Upper lobe of right lung (tissue), 1 donor: ENCODE results near the gene SULT1A1. TPM values are rescaled to one million over a fixed set of nuclear protein-coding genes. Genes with fewer than 3 reads are reported as not detected.
"Not testable (repeated sequence)": the region's sequence is repeated elsewhere in the genome, so short reads cannot be mapped to it uniquely, and the experiment has no call there.

Source experiments
- ATAC-seq: fragments of 200-7000 bp; cut with Tn5 transposase; one replicate; pipeline ENCODE4 v1.9.1; 2020; ENCODE audit warnings: mild to moderate bottlenecking, moderate library complexity
- DNase-seq: peaks from one replicate; pipeline ENCODE4 v3.0.0-alpha.2; 2020
- H3K27ac ChIP-seq: fragments of 200-600 bp; one replicate; pipeline ENCODE4 v1.8.0; 2022
- H3K27me3 ChIP-seq: fragments of 200-600 bp; one replicate; pipeline ENCODE4 v1.8.0; 2022; ENCODE audit warnings: mild to moderate bottlenecking
- H3K36me3 ChIP-seq: fragments of 200-600 bp; one replicate; pipeline ENCODE4 v1.8.0; 2022
- H3K4me1 ChIP-seq: fragments of 200-600 bp; one replicate; pipeline ENCODE4 v1.8.0; 2022
- H3K4me3 ChIP-seq: fragments of 200-600 bp; one replicate; pipeline ENCODE4 v1.8.0; 2022; ENCODE audit warnings: mild to moderate bottlenecking
- H3K9me3 ChIP-seq: fragments of 200-600 bp; one replicate; pipeline ENCODE4 v1.8.0; 2022
- intact Hi-C: fragments of 100-400 bp; cut with DNase I; formaldehyde crosslinking; loops from one replicate; pipeline ENCODE4 v1.11.0; 2022
- total RNA-seq: library from RNA; stranded (reverse); fragmentation: NEBNext Ultra II Directional; extraction: Animal tissue kit (Norgen Biotek cat#: 25700); gene quantifications from one replicate; pipeline ENCODE4 v1.2.1, GENCODE V29; 2021
- TF ChIP-seq, protein P1 (sequence below): fragments of 200-600 bp; IDR thresholded peaks from one replicate; pipeline ENCODE4 v1.8.0; 2022; ENCODE audit warnings: antibody characterized with exemption
- donor health status: DM: no; HTN: yes; CAD: no; lungs with severe emphysema.

The SULT1A1 gene
- total RNA-seq, 1 donor from 2014 or later, result 55.4 TPM

DNA sequence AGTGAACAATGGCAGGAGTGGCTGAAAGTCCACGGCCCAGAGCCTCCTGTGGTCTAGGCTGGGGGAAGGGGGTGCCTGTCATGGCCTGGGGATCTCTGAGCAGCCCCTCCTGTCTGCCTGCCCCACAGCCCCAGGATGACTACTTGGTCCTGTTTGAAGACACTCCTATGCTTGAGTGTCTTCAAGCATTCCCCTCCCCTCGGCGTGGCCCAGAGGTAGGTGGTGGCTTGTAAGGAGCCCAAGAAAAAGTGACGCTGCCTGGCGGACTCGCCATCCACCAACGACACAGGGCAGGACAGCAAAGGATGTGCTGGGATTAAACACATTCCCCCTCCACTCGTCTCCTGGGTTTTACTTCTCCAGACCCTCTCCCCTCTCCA lies 5.7 kb downstream of the SULT1A1 start:
- no peaks in the 10 kb centered on the region for H3K9me3 ChIP-seq
- H3K36me3 ChIP-seq, result peaks cover 5% of the 10 kb centered on the region
- no peak for ATAC-seq
- peaks cover 3% of the 10 kb centered on the region for H3K4me1 ChIP-seq
- no peak for DNase-seq
- intact Hi-C loops, result no loop called here
- H3K4me3 ChIP-seq, result no peak overlapping the region
- H3K27me3 ChIP-seq, result no peaks in the 10 kb centered on the region
- no peak overlapping the region for H3K27ac ChIP-seq
- TF ChIP-seq, protein P1, sequence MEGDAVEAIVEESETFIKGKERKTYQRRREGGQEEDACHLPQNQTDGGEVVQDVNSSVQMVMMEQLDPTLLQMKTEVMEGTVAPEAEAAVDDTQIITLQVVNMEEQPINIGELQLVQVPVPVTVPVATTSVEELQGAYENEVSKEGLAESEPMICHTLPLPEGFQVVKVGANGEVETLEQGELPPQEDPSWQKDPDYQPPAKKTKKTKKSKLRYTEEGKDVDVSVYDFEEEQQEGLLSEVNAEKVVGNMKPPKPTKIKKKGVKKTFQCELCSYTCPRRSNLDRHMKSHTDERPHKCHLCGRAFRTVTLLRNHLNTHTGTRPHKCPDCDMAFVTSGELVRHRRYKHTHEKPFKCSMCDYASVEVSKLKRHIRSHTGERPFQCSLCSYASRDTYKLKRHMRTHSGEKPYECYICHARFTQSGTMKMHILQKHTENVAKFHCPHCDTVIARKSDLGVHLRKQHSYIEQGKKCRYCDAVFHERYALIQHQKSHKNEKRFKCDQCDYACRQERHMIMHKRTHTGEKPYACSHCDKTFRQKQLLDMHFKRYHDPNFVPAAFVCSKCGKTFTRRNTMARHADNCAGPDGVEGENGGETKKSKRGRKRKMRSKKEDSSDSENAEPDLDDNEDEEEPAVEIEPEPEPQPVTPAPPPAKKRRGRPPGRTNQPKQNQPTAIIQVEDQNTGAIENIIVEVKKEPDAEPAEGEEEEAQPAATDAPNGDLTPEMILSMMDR, result no peak

DNA sequence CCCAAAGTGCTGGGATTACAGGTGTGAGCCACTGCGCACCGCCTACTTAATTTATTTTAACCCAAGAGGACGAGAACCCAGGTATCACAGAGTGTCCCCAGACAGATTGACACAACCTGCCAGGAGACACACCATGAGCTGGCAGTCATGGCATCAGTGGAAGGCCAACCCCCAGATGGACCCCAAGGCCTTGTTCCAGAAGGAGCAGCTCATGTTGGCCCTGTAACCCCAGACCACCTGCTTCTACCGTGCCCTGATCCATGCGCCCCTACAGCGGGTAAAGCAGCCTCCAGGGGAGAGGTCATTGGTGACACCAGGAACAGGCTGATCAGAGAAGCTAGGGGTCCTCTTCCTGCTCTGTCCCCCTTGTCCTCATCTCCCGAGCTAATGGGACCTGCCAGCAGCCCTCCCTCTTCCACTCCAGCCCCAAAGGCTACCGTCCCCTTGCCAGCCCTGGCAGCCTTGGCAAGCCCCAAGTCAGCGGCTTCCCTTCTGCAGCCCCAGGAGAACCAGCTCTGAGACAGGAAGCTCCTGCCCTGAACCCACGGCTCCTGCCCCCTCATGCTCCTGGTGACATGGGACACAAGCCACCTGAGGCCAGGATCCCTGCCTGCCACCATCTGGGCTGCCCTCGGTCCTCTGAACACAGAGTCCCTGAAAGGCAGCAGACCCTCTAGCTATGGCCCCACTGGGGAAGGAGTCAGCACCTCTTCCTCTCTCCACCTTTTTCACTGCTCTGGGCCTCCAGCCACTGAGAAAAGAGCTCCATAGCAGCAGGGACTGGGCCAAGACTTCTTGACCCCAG lies 6.3 kb downstream of the SULT1A1 start:
- H3K9me3 ChIP-seq, result no peaks in the 10 kb centered on the region
- no peak overlapping the region for H3K27ac ChIP-seq
- peaks cover 5% of the 10 kb centered on the region for H3K36me3 ChIP-seq
- peaks cover 3% of the 10 kb centered on the region for H3K4me1 ChIP-seq
- intact Hi-C loops, result no loop called here
- DNase-seq (no peak), ATAC-seq (no peak)
- no peak overlapping the region for H3K4me3 ChIP-seq
- H3K27me3 ChIP-seq, result no peaks in the 10 kb centered on the region
- TF ChIP-seq, protein P1, result no peak

- no peak overlapping the region for H3K4me3 ChIP-seq
- no peak overlapping the region for H3K27ac ChIP-seq
- TF ChIP-seq, protein P1, result no peak
- ATAC-seq, result no peak
- H3K4me1 ChIP-seq, result peaks cover 4% of the 10 kb centered on the region
- DNase-seq, result no peak
- H3K27me3 ChIP-seq, result no peaks in the 10 kb centered on the region
- H3K36me3 ChIP-seq, result peaks cover 5% of the 10 kb centered on the region
- H3K9me3 ChIP-seq, result no peaks in the 10 kb centered on the region
- intact Hi-C loops, result no loop called here
Measured at GRCh38 chr16:28602529-28602928, 7.3 kb downstream of the SULT1A1 start.

DNA sequence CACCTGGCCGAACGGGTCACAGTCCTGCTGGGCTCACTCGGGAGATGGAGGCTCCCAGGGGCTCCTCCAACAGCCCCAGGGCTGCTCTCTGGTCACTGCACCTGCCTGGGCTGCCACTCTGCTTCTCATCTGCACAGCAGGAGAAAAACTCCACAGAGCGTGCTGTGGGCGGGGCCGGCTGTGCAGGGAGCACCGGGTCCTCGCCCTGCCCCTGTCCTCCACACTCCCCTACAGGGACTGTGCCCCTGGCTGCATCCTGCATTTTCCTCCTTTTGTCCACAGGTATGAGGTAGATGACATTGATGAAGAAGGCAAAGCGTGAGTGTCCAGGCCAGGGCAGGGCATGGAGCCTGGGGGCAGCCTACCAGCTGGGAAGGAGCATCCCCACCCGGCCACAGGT lies 7.8 kb downstream of the SULT1A1 start:
- H3K9me3 ChIP-seq, DNase-seq, H3K4me3 ChIP-seq, H3K27me3 ChIP-seq, H3K4me1 ChIP-seq, H3K27ac ChIP-seq, intact Hi-C loops, ATAC-seq, H3K36me3 ChIP-seq: not testable (repeated sequence)

DNA sequence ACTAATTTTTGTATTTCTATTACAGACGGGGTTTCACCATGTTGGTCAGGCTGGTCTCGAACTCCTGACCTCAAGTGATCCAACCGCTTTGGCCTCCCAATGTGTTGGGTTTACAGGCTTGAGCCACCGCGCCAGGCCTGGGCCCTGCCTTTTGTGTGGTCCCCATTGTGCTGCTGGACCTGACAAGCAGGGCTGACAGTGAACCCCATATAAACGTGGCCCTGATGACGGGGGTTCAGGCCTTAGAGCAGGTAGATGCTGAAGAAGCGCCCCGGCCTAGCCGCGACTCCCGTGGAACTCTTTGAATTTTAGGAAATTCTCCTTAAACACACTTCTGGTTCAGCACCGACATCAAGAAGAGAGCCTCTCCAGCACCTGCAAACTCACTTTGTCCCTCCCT lies 8.3 kb downstream of the SULT1A1 start:
- H3K9me3 ChIP-seq, ATAC-seq, H3K27ac ChIP-seq, H3K27me3 ChIP-seq, H3K36me3 ChIP-seq, intact Hi-C loops, H3K4me3 ChIP-seq, DNase-seq: not testable (repeated sequence)
- peaks cover 10% of the 10 kb centered on the region for H3K4me1 ChIP-seq

- H3K27ac ChIP-seq, H3K9me3 ChIP-seq, H3K4me3 ChIP-seq, DNase-seq, H3K27me3 ChIP-seq, ATAC-seq, H3K36me3 ChIP-seq, intact Hi-C loops: not testable (repeated sequence)
- peaks cover 16% of the 10 kb centered on the region for H3K4me1 ChIP-seq
Measured at GRCh38 chr16:28600965-28601364, 8.9 kb downstream of the SULT1A1 start.

- H3K27me3 ChIP-seq, DNase-seq, H3K9me3 ChIP-seq, H3K27ac ChIP-seq, H3K4me3 ChIP-seq, H3K36me3 ChIP-seq, intact Hi-C loops: not testable (repeated sequence)
- peaks cover 16% of the 10 kb centered on the region for H3K4me1 ChIP-seq
- ATAC-seq, result peak; percentile 75
Measured at GRCh38 chr16:28599377-28600285, 10.2 kb downstream of the SULT1A1 start.
